Coronary artery (tissue), 2 donors: Measurements from ENCODE around the gene GABBR2.

Source experiments
- DNase-seq: peaks from one replicate; pipeline ENCODE4 v3.0.0-alpha.2; 2017; ENCODE audit warnings: low spot score
- H3K27ac ChIP-seq, 2 donors: fragments of 200-600 bp; sonication (generic); one replicate each; pipeline ENCODE4 v1.5.1; 2016 to 2019
- H3K4me3 ChIP-seq: fragments of 200-600 bp; sonication (generic); 2 replicates; pipeline ENCODE4 v1.5.1; 2016; ENCODE audit warnings: mild to moderate bottlenecking, moderate library complexity
- CTCF ChIP-seq: fragments of 200-600 bp; sonication (generic); IDR thresholded peaks from one replicate; pipeline ENCODE4 v1.5.1; 2019; ENCODE audit warnings: antibody characterized with exemption

GABBR2 gene

GRCh38 chr9:98295824-98296223 is 412.9 kb downstream of the GABBR2 start:
- no peak for DNase-seq
- H3K27ac ChIP-seq = no peak overlapping the region
- TF ChIP-seq CTCF = no peak
- H3K4me3 ChIP-seq = no peak overlapping the region

GRCh38 chr9:98291820-98292219 is 416.9 kb downstream of the GABBR2 start:
- no peak overlapping the region for H3K27ac ChIP-seq
- DNase-seq = no peak
- no peak overlapping the region for H3K4me3 ChIP-seq
- TF ChIP-seq CTCF = no peak

- H3K4me3 ChIP-seq = no peak overlapping the region
- TF ChIP-seq CTCF = no peak
- DNase-seq = no peak
- no peak overlapping the region for H3K27ac ChIP-seq
These were observed 418.3 kb downstream of the GABBR2 start for GRCh38 chr9:98290411-98290810.

GRCh38 chr9:98289614-98290201 is 419.0 kb downstream of the GABBR2 start:
- Histone ChIP-seq H3K4me3 (no peak overlapping the region), H3K27ac (no peak overlapping the region)
- DNase-seq = no peak
- TF ChIP-seq CTCF = no peak

GRCh38 chr9:98288881-98289280 is 419.9 kb downstream of the GABBR2 start:
- Histone ChIP-seq H3K4me3 (no peak overlapping the region), H3K27ac (no peak overlapping the region)
- no peak for TF ChIP-seq CTCF
- DNase-seq = no peak

GRCh38 chr9:98287384-98287783 is 421.4 kb downstream of the GABBR2 start:
- TF ChIP-seq CTCF = no peak
- H3K27ac ChIP-seq = no peak overlapping the region
- DNase-seq = no peak
- H3K4me3 ChIP-seq = no peak overlapping the region

GRCh38 chr9:98285446-98285845 is 423.3 kb downstream of the GABBR2 start:
- Histone ChIP-seq H3K4me3 (no peak overlapping the region), H3K27ac (no peak overlapping the region)
- DNase-seq = no peak
- no peak for TF ChIP-seq CTCF
